Activated CD8-positive, alpha-beta T cell treated with anti-CD3 and anti-CD28 coated beads, Interleukin-2, amount 10 ng/mL, durations not matched to agents 7 days and 5 days (primary cell): Measurements from ENCODE around the gene C2orf72. TPM values are rescaled to one million over a fixed set of nuclear protein-coding genes. Genes with fewer than 3 reads are reported as not detected.
"Not testable (repeated sequence)": the region's sequence is repeated elsewhere in the genome, so short reads cannot be mapped to it uniquely, and the experiment has no call there.

Experiments
- ATAC-seq: fragments of 150-1000 bp; cut with Tn5 transposase; one replicate; pipeline ENCODE4 v1.10.0; 2021; ENCODE audit warnings: moderate library complexity
- CTCF ChIA-PET: fragments of 350-600 bp; sonication (Branson Sonifier 250); formaldehyde crosslinking; loops from one replicate; lab custom pipeline; 2021; ENCODE audit warnings: antibody characterized with exemption; lab: Charles Lee
- POLR2A ChIA-PET: fragments of 350-600 bp; sonication (Branson Sonifier 250); formaldehyde crosslinking; loops from one replicate; lab custom pipeline; 2021; ENCODE audit warnings: antibody characterized with exemption; lab: Charles Lee
- DNase-seq: peaks from one replicate; pipeline ENCODE4 v3.0.0-alpha.2; 2020
- H3K27ac Mint-ChIP-seq: one replicate; pipeline ENCODE4 v1.8.0; 2021; ENCODE audit warnings: mild to moderate bottlenecking, mixed read lengths
- H3K27me3 Mint-ChIP-seq: one replicate; pipeline ENCODE4 v1.8.0; 2021; ENCODE audit warnings: low read depth, mixed read lengths
- H3K36me3 Mint-ChIP-seq: one replicate; pipeline ENCODE4 v1.8.0; 2021; ENCODE audit warnings: low read depth, mixed read lengths
- H3K4me1 Mint-ChIP-seq: one replicate; pipeline ENCODE4 v1.8.0; 2021; ENCODE audit warnings: low read depth, mixed read lengths
- H3K4me3 Mint-ChIP-seq: one replicate; pipeline ENCODE4 v1.8.0; 2021; ENCODE audit warnings: mild to moderate bottlenecking, mixed read lengths
- H3K9me3 Mint-ChIP-seq: one replicate; pipeline ENCODE4 v1.8.0; 2022; ENCODE audit warnings: mixed read lengths; ENCODE audit not compliant: insufficient read depth
- total RNA-seq, 2 experiments: library from RNA; stranded (reverse); gene quantifications; one replicate each; pipeline ENCODE4 v1.2.3, GENCODE V29; 2021

The C2orf72 gene
- total RNA-seq, 2 experiments from 2014 or later = 0.16 to 0.34 TPM

DNA sequence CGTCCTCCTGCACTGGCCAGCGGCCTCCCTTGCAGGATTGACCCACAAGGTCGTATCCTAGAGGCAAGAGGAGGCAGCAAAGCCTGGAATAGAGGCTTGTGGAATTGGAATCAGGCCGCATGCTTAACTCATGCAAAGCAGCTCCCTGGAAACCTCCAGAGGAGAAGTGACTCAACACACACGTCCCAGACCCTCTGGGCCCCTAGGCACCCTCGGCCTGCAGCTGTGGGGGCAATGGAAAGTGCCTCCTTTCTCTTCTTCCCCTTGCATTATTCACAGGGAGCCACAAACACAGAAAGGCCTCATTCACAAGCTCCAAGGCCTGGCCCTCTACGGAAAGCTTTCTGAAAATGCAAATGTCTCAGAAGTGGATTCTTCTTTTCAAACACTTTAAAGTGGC lies 21.8 kb upstream of the C2orf72 start:
- ATAC-seq = no peak
- POLR2A ChIA-PET = no interaction called here
- CTCF ChIA-PET = interaction anchor here (0.9 to 1.6 kb wide), 3 partner anchors 12 to 60 kb away, joined by 3 to 7 read pairs (median 3); no protein-coding TSS in a partner anchor
- Mint-ChIP-seq H3K4me1 (no peaks in the 10 kb centered on the region), H3K27ac (no peak overlapping the region), H3K4me3 (no peak overlapping the region), H3K9me3 (no peaks in the 10 kb centered on the region), H3K36me3 (no peaks in the 10 kb centered on the region), H3K27me3 (peaks cover 26% of the 10 kb centered on the region)
- DNase-seq = no peak

DNA sequence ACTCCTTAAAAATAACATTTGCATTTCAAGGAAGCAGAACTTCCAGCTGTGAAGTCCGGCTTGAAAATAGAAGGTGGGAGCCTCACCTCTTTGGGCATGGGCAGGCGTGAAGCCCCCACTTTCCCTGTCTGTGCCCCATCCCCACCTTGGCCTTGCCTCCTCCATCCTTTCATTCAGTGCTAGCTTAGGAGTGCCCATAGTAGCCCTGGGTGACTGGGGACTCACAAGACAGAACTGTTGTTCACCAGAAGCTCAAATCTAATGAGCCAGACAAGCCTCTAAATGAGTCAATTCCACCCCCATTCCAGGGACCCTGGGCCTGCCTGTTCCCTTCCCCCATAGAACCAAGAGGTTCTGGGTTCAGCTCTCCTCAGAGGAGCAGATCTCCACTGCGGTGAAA lies 21.4 kb upstream of the C2orf72 start:
- Mint-ChIP-seq H3K27ac (no peak overlapping the region), H3K36me3 (no peaks in the 10 kb centered on the region), H3K4me3 (no peak overlapping the region), H3K27me3 (peaks cover 29% of the 10 kb centered on the region), H3K9me3 (no peaks in the 10 kb centered on the region), H3K4me1 (no peaks in the 10 kb centered on the region)
- ChIA-PET POLR2A (no interaction called here), CTCF (interaction anchor here (0.9 to 1.6 kb wide), 3 partner anchors 12 to 60 kb away, joined by 3 to 7 read pairs (median 3); no protein-coding TSS in a partner anchor)
- no peak for ATAC-seq
- no peak for DNase-seq

DNA sequence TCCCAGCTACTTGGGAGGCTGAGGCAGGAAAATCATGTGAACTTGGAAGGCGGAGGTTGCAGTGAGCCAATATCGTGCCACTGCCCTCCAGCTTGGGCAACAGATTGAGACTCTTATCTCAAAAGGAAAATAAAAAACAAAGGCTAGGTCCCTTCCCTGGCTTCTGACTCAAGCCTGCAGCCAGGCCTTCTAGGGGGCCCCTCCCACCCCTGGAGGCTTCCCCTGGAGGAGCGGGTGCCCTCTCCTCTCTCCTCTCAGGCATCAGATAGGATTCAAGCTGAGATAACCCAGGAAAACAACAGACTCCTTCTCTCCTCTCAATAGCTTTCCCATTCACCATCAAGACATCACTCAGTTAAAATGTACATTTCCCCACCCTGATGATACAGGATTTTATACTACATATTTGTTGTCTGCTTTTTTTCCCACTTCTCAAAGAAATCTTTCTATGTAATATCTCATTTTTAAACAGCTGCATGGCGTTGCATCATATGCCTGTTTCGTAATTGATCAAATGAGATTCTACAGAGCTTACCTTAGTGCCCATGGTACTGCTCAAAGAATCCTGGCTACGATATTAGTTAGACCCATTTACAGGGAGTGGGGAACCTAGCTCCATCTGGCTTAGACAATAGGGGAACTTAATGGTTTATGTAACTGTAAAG lies 20.6 kb upstream of the C2orf72 start:
- POLR2A ChIA-PET = no interaction called here
- Mint-ChIP-seq H3K4me1 (no peaks in the 10 kb centered on the region), H3K27ac (no peak overlapping the region), H3K4me3 (no peak overlapping the region), H3K9me3 (no peaks in the 10 kb centered on the region), H3K27me3 (peaks cover 30% of the 10 kb centered on the region), H3K36me3 (no peaks in the 10 kb centered on the region)
- ATAC-seq = no peak
- CTCF ChIA-PET = interaction anchor here (1.1 to 1.6 kb wide), 2 partner anchors 13 to 36 kb away, joined by 3 to 7 read pairs; no protein-coding TSS in a partner anchor
- no peak for DNase-seq

DNA sequence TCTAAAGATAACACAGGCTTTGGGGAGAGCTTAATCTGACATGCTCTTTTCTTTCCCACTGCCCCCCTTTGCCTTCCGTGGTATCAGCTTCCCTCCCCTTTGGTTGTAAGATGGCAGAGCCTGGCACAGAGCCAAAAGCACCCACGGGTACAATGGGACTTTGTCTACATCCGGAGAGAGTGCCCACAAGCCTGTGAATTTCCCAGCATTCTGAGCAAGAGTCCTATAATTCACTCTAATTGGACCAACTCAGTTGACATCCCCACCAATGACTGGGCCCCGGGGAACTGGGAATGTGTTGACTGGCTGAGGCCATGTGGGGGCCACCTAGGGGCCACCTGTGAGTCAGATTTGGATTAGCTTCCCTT lies 20.1 kb upstream of the C2orf72 start:
- Mint-ChIP-seq H3K27me3 (peaks cover 30% of the 10 kb centered on the region), H3K27ac (no peak overlapping the region), H3K4me3 (no peak overlapping the region), H3K4me1 (no peaks in the 10 kb centered on the region), H3K36me3 (no peaks in the 10 kb centered on the region), H3K9me3 (no peaks in the 10 kb centered on the region)
- ATAC-seq = no peak
- POLR2A ChIA-PET = no interaction called here
- no peak for DNase-seq
- CTCF ChIA-PET = no interaction called here

DNA sequence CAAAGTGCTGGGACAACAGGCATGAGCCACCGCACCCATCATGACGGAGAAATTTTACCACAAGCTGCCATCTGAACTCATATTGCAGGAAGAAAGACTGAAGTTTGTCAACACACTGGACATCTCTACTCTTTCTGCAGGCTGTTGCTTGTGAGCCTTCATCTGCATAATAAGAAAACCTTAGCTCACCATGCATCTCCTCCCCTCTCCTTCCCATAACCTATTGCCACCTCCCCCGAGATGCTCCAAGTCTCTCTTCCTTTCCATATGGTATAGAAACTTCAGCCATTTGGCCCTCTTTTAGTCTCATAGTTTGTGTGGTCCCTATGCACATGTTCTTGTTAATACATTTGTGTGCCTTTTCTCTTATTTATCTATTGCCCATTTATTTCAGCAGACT lies 19.1 kb upstream of the C2orf72 start:
- ChIA-PET POLR2A (no interaction called here), CTCF (no interaction called here)
- no peaks in the 10 kb centered on the region for H3K36me3 Mint-ChIP-seq
- H3K4me3 Mint-ChIP-seq = no peak overlapping the region
- ATAC-seq (no peak), DNase-seq (no peak)
- H3K27me3 Mint-ChIP-seq = peaks cover 22% of the 10 kb centered on the region
- no peaks in the 10 kb centered on the region for H3K9me3 Mint-ChIP-seq
- H3K27ac Mint-ChIP-seq = no peak overlapping the region
- H3K4me1 Mint-ChIP-seq = no peaks in the 10 kb centered on the region

DNA sequence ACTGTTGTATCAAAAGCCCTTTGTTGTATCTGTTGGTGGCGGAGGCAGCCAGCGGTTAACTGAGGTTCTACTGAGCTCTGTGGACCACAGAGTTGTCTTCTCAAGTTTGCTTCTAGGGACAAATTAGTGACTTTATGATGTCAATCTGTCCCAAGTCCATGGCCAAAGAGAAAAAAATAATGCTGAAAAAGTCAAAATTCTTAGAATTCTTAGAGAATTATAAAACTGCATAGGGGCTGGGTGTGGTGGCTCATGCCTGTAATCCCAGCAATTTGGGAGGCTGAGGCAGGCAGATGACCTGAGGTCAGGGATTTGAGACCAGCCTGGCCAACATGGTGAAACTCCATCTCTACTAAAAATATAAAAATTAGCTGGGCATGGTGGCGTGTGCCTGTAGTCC lies 12.3 kb upstream of the C2orf72 start:
- ATAC-seq, DNase-seq, H3K4me1 Mint-ChIP-seq, POLR2A ChIA-PET, H3K4me3 Mint-ChIP-seq, H3K27ac Mint-ChIP-seq, CTCF ChIA-PET, H3K9me3 Mint-ChIP-seq, H3K36me3 Mint-ChIP-seq: not testable (repeated sequence)
- peaks cover 18% of the 10 kb centered on the region for H3K27me3 Mint-ChIP-seq

DNA sequence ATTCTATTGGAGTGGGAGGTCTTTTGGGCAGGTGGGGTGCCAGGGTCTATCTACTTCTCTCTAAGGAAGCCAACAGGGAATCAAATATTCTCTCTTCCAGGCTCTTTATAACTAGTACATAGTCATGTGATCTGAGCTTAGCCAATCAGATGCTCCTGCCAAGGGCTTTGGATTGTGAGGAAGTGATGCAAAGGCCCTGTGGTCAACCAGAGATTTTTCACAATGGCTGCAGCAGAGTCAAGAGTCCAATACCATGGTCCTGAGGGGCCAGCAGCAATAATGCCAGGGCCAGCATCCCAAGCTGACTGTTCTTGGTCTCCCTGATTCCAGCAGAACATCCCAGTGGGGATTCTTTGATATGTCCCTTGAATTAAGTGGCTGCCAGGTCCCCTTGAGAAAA lies 8.4 kb upstream of the C2orf72 start:
- POLR2A ChIA-PET = interaction anchor here (0.6 kb wide), 1 partner anchor 904 kb away, joined by 3 read pairs; no protein-coding TSS in a partner anchor

DNA sequence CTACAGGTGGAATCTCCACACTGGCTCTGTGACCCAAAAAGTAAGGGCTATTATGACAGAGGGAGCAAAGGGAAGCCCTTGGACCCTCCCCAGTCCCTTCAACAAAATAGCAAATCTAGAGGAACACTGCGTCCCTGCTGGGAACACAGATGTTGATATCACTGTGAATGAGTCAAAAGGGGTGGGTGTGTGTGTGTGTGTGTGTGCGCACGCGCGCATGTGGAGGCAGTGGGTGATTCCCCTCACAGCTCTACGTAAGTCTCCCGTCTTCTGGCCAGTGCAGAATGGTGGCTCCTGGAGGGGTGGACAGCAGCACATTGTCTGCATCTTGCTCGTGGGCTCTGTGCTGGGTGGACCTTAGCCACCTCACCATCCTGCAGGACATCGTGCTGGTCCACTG lies 7.8 kb upstream of the C2orf72 start:
- H3K9me3 Mint-ChIP-seq = no peaks in the 10 kb centered on the region
- no peak overlapping the region for H3K4me3 Mint-ChIP-seq
- H3K4me1 Mint-ChIP-seq = no peaks in the 10 kb centered on the region
- ATAC-seq (no peak), DNase-seq (no peak)
- ChIA-PET POLR2A (no interaction called here), CTCF (interaction anchor here (0.6 kb wide), 1 partner anchor 13 kb away, joined by 3 read pairs; no protein-coding TSS in a partner anchor)
- H3K27me3 Mint-ChIP-seq = peaks cover 31% of the 10 kb centered on the region
- no peaks in the 10 kb centered on the region for H3K36me3 Mint-ChIP-seq
- no peak overlapping the region for H3K27ac Mint-ChIP-seq

More for the DNA sequence above, 8.4 kb upstream of the C2orf72 start:
- H3K9me3 Mint-ChIP-seq = no peaks in the 10 kb centered on the region
- ATAC-seq = no peak
- CTCF ChIA-PET = no interaction called here
- no peak overlapping the region for H3K4me3 Mint-ChIP-seq
- no peak overlapping the region for H3K27ac Mint-ChIP-seq
- H3K36me3 Mint-ChIP-seq = no peaks in the 10 kb centered on the region
- H3K27me3 Mint-ChIP-seq = peaks cover 24% of the 10 kb centered on the region
- no peak for DNase-seq
- H3K4me1 Mint-ChIP-seq = no peaks in the 10 kb centered on the region

DNA sequence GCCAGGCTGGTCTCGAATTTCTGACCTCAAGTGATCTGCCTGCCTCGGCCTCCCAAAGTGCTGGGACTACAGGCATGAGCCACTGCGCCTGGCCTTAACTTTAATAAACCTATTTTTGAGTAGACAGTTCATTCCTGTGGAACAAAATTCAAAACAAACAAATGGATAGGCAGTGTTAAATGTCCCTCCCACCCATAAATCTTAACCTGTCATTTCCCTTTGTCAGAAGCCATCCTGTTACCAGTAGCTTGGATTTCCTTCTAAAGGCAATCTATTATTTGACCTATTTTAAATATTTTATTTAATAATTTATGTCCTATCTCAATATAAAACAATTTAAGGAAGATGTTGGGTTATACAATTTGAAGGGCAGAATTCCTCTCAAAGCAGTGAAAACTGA lies 6.6 kb upstream of the C2orf72 start:
- CTCF ChIA-PET = interaction anchor here (1.1 to 3.5 kb wide), 2 partner anchors 22 to 183 kb away, joined by 3 to 16 read pairs; no protein-coding TSS in a partner anchor

DNA sequence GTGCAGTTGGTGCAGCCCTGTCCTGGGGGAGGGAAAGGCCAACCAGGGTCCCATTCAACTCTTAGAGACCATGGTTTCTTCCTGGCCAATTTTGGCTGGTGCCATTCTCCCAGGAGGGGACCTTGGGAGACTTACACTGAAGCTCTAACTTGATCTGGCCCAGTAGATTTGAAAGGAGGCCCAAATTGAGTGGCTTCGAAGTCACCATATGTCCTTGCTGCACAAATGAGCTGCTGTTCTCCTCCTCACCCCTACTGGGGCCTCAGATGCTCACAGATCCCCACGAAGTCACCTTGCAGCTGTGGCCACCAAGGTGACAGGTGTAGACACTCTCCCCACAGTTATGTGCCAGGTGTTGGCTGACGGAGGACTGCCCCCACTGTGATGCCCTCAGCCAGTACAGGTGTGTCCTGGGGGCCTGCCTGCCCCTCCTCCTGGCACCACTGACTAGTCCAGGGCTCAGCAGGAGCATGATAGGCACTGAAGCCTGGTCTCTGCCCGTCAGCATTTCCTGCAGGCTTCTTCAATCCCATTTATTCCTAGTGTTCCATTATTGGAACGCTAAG lies 4.7 kb upstream of the C2orf72 start:
- no peaks in the 10 kb centered on the region for H3K9me3 Mint-ChIP-seq

More for the DNA sequence above, 6.6 kb upstream of the C2orf72 start:
- H3K9me3 Mint-ChIP-seq = no peaks in the 10 kb centered on the region
- peaks cover 36% of the 10 kb centered on the region for H3K27me3 Mint-ChIP-seq
- no peak overlapping the region for H3K4me3 Mint-ChIP-seq
- DNase-seq (no peak), ATAC-seq (no peak)
- H3K4me1 Mint-ChIP-seq = no peaks in the 10 kb centered on the region
- H3K36me3 Mint-ChIP-seq = no peaks in the 10 kb centered on the region
- no peak overlapping the region for H3K27ac Mint-ChIP-seq
- POLR2A ChIA-PET = no interaction called here

DNA sequence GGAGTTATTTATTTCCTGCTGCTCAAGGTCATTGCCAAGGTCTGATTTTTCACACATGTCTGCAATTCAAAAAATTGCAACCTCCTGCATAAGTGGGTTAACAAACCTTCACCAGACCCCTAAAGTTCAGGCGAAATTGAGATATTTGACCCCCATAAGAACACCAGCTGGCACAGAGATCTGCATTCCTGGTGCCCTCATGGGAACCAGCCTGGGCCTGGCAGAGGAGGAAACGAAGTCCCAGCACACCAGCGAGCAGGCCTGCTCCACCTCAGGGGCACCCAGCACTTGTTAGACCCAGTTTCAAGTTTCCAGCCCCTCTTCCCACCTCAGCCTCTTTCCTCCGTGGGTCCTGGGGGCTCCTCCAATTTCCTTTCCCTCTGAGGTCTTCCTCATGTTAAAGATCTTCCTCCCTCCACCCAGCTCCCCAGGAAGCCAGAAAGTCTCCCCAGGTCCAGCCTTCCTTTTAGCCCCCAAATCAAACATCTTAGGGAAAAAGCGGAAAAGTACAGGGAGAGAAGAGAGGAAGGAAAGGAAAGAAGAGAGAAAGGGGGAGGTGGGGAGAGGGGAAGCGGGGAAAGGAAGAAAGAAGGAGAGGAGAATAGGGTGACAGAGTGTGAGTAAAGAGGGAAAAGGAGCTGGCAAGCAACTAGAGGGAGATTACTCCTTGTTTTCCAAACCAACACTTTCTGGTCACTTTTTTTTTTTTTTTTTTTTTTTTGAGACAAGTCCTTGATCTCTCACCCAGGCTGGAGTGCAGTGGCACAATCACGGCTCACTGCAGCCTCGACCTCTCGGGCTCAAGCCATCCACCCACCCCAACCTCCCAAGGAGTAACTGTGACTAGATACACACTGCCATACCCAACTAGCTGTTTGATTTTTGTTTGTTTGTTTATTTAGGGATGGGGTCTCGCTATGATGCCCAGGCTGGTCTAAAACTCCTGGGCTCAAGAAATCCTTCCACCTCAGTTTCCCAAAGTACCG lies 3.9 kb upstream of the C2orf72 start:
- H3K27ac Mint-ChIP-seq = no peak overlapping the region
- H3K4me1 Mint-ChIP-seq = peaks cover 2% of the 10 kb centered on the region
- no peaks in the 10 kb centered on the region for H3K9me3 Mint-ChIP-seq
- DNase-seq (no peak), ATAC-seq (no peak)
- ChIA-PET POLR2A (interaction anchor here (1.3 kb wide), 1 partner anchor 9 kb away, joined by 3 read pairs; no protein-coding TSS in a partner anchor), CTCF (interaction anchor here (3.5 kb wide), 1 partner anchor 19 kb away, joined by 16 read pairs; no protein-coding TSS in a partner anchor)
- no peak overlapping the region for H3K4me3 Mint-ChIP-seq
- H3K36me3 Mint-ChIP-seq = no peaks in the 10 kb centered on the region
- H3K27me3 Mint-ChIP-seq = peaks cover 50% of the 10 kb centered on the region

More for the DNA sequence above, 4.7 kb upstream of the C2orf72 start:
- ATAC-seq = no peak
- CTCF ChIA-PET = interaction anchor here (3.5 kb wide), 1 partner anchor 20 kb away, joined by 16 read pairs; no protein-coding TSS in a partner anchor
- H3K27ac Mint-ChIP-seq = no peak overlapping the region
- no peaks in the 10 kb centered on the region for H3K36me3 Mint-ChIP-seq
- H3K27me3 Mint-ChIP-seq = peaks cover 46% of the 10 kb centered on the region
- DNase-seq = no peak
- no peak overlapping the region for H3K4me3 Mint-ChIP-seq
- POLR2A ChIA-PET = interaction anchor here (1.3 kb wide), 1 partner anchor 9 kb away, joined by 3 read pairs; no protein-coding TSS in a partner anchor
- H3K4me1 Mint-ChIP-seq = peaks cover 2% of the 10 kb centered on the region
